ENCODE measurements around the gene IGF2R. TPM values are rescaled to one million over a fixed set of nuclear protein-coding genes. Genes with fewer than 3 reads are reported as not detected.

Gene IGF2R
- total RNA-seq, 4 donors from 2014 or later = 48.8 to 106 (median 92.3) TPM

DNA sequence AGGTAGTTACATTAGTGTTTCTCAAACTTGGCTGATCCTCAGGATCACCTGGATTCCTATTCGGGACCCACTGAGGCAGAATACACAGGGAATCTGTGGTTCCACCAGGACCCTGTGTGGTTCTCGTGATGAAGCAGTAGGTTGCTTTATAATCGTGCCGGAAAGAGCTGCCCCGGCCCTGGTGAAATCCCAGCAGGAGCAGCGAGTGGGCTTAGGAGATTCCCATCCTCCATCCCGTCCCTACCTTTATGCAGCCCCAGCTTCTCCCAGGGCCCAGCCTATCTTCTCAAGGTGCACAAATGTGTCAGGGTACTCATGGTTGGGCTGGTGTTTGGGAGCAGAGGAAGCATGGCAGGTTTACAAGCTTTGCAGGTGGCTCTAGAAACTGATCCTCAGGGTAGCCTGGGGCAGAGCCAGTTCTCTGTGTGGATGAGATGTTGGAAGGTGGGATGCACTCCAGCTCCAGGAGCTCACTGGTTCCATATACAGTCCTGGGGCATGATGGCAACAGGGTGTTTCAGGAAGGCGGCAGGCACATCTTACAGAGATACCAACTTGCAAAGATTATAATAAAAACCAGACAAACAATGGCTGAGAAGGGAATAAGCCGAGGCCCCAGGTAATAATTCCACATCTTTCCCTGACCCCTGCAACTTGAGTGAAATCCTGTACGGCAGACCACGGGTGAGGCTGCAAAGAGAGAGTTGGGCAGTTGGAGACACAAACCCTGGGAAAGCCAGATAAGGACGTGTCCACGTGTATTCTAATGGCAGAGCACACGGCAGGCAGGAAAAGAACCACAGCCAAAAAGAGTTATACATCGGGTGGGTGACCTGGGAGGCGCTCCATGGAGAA lies 158.6 kb downstream of the IGF2R start:
- intact Hi-C loops (cut with DNase I; ENCODE audit: low total_unique reads) = loop anchor here (5.0 kb wide), 1 partner anchor 400 kb away; no protein-coding TSS in a partner anchor
- 92 to 93% methylated on average over 2 to 16 of the region's 16 CpGs for WGBS, 2 donors (ENCODE audit: low coverage in 1 of 2)
- no peak for DNase-seq

DNA sequence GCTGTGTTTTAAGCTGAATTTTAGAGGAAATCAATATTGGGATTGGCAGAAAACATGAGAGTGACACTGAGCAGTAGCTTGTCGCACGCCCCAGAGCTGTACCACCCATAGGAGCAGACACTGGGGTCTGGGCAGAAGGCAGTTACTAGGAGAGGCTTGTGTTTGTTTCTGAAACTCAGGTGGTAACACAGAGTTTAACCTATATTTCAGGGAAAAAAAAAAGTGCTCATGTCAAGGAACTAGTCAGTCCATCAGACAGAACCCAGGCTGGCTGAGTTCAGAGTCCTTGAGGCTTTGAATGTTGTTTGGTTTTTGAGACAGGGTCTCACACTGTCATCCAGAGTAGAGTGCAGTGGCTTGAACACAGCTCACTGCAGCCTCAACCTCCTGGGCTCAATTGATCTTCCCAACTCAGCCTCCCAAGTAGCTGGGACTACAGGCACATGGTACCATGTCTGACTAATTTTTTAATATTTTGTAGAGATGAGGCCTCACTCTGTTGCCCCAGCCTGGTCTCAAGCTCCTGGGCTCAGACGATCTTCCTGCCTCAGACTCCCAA lies 159.3 kb downstream of the IGF2R start:
- no peak for DNase-seq
- TF ChIP-seq POLR2A (IDR thresholded peaks at IDR 0.05) (no peak), POLR2AphosphoS5 (IDR thresholded peaks at IDR 0.05) (no peak), EP300 (IDR thresholded peaks at IDR 0.05; ENCODE audit: low read depth) (no peak)
- TF ChIP-seq, protein P1, sequence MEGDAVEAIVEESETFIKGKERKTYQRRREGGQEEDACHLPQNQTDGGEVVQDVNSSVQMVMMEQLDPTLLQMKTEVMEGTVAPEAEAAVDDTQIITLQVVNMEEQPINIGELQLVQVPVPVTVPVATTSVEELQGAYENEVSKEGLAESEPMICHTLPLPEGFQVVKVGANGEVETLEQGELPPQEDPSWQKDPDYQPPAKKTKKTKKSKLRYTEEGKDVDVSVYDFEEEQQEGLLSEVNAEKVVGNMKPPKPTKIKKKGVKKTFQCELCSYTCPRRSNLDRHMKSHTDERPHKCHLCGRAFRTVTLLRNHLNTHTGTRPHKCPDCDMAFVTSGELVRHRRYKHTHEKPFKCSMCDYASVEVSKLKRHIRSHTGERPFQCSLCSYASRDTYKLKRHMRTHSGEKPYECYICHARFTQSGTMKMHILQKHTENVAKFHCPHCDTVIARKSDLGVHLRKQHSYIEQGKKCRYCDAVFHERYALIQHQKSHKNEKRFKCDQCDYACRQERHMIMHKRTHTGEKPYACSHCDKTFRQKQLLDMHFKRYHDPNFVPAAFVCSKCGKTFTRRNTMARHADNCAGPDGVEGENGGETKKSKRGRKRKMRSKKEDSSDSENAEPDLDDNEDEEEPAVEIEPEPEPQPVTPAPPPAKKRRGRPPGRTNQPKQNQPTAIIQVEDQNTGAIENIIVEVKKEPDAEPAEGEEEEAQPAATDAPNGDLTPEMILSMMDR (IDR thresholded peaks at IDR 0.05) = no peak
- in situ Hi-C loops (cut with MboI; ENCODE audit: low pct_ligation_motif_present in 1 of 4, low pct_unique_long_range_greater_than_20kb in 1 of 4, low sequenced_read_pairs in 3 of 4) (no loop called here), intact Hi-C loops (cut with DNase I; ENCODE audit: low total_unique reads) (loop anchor here (5.0 kb wide), 1 partner anchor 399 kb away; no protein-coding TSS in a partner anchor)
- H3K4me1 ChIP-seq = no peaks in the 10 kb centered on the region
- H3K27ac ChIP-seq = no peak overlapping the region
- H3K27me3 ChIP-seq = no peaks in the 10 kb centered on the region
- H3K36me3 ChIP-seq = no peaks in the 10 kb centered on the region
- WGBS, 2 donors (ENCODE audit: low coverage in 1 of 2) = 92% methylated on average over 3 of the region's 3 CpGs; no CpG with 5 or more reads in 1 of the 2 donors
- H3K9me3 ChIP-seq = no peaks in the 10 kb centered on the region
- no peak overlapping the region for H3K4me3 ChIP-seq

More for the DNA sequence above, 158.6 kb downstream of the IGF2R start:
- H3K36me3 ChIP-seq = no peaks in the 10 kb centered on the region
- H3K27me3 ChIP-seq = no peaks in the 10 kb centered on the region
- no peak overlapping the region for H3K27ac ChIP-seq
- H3K4me1 ChIP-seq = no peaks in the 10 kb centered on the region
- in situ Hi-C loops (cut with MboI; ENCODE audit: low pct_ligation_motif_present in 1 of 4, low pct_unique_long_range_greater_than_20kb in 1 of 4, low sequenced_read_pairs in 3 of 4) = no loop called here
- TF ChIP-seq POLR2AphosphoS5 (IDR thresholded peaks at IDR 0.05) (no peak), EP300 (IDR thresholded peaks at IDR 0.05; ENCODE audit: low read depth) (no peak), POLR2A (IDR thresholded peaks at IDR 0.05) (no peak)
- TF ChIP-seq, protein P1 (IDR thresholded peaks at IDR 0.05) = no peak
- no peak overlapping the region for H3K4me3 ChIP-seq
- H3K9me3 ChIP-seq = no peaks in the 10 kb centered on the region

DNA sequence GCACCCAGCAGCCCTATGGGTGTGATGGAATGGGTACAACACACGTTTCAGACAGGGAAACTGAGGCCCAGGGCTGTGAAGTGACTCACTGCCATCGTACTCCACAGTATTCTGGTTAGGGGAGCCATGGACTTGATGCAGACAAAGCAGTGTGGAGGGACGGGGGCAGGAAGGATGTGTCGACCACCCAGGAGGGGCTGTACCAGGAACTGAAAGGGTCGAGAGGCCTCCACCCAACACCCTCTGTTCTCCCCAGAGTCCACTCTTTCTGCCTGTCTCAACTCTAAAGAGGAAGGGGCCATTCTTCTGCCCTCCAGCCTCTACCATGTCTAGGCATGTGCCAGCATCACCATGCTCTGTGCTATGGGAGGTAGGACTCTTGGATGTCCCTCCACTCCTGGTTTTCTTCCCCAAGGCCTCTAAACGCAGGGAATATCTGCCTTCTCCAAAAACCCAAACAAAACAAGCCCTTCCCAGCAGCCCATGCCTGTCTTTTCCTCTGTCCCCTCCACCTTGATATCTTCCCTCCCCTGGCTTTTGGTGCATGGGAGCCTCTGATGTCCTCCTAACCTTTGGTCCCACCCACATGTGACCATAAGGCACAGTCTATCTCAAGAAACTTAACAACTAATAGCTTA lies 160.1 kb downstream of the IGF2R start:
- no peaks in the 10 kb centered on the region for H3K4me1 ChIP-seq
- H3K27me3 ChIP-seq = no peaks in the 10 kb centered on the region
- no peaks in the 10 kb centered on the region for H3K36me3 ChIP-seq
- in situ Hi-C loops (cut with MboI; ENCODE audit: low pct_ligation_motif_present in 1 of 4, low pct_unique_long_range_greater_than_20kb in 1 of 4, low sequenced_read_pairs in 3 of 4) = no loop called here
- TF ChIP-seq EP300 (IDR thresholded peaks at IDR 0.05; ENCODE audit: low read depth) = no peak
- TF ChIP-seq POLR2A (IDR thresholded peaks at IDR 0.05) = no peak
- TF ChIP-seq, protein P1 (IDR thresholded peaks at IDR 0.05) = no peak
- TF ChIP-seq POLR2AphosphoS5 (IDR thresholded peaks at IDR 0.05) = no peak
- 89% methylated on average over 6 of the region's 6 CpGs; no CpG with 5 or more reads in 1 of the 2 donors for WGBS, 2 donors (ENCODE audit: low coverage in 1 of 2)
- no peak for DNase-seq
- H3K4me3 ChIP-seq = no peak overlapping the region
- intact Hi-C loops (cut with DNase I; ENCODE audit: low total_unique reads) = loop anchor here (5.0 kb wide), 1 partner anchor 398 kb away; no protein-coding TSS in a partner anchor
- no peak overlapping the region for H3K27ac ChIP-seq
- no peaks in the 10 kb centered on the region for H3K9me3 ChIP-seq
